HG02763 (cell line): ENCODE data around the gene INPP5J.
A peak's percentile ranks its signal among the peaks of the same experiment; 100 is the strongest.
"Not testable (repeated sequence)": the region's sequence is repeated elsewhere in the genome, so short reads cannot be mapped to it uniquely, and the experiment has no call there.

ENCODE experiments used
- ATAC-seq: cut with Tn5 transposase; IDR thresholded peaks from one replicate; pipeline ENCODE4 v1.9.1; 2021; ENCODE audit warnings: mild to moderate bottlenecking, moderate library complexity; ENCODE audit not compliant: unreplicated experiment

The INPP5J gene

GRCh38 chr22:31099841-31100761 is 22.7 kb upstream of the INPP5J start:
- no peak for ATAC-seq

GRCh38 chr22:31100762-31101525 is 21.8 kb upstream of the INPP5J start:
- ATAC-seq: no peak

DNA sequence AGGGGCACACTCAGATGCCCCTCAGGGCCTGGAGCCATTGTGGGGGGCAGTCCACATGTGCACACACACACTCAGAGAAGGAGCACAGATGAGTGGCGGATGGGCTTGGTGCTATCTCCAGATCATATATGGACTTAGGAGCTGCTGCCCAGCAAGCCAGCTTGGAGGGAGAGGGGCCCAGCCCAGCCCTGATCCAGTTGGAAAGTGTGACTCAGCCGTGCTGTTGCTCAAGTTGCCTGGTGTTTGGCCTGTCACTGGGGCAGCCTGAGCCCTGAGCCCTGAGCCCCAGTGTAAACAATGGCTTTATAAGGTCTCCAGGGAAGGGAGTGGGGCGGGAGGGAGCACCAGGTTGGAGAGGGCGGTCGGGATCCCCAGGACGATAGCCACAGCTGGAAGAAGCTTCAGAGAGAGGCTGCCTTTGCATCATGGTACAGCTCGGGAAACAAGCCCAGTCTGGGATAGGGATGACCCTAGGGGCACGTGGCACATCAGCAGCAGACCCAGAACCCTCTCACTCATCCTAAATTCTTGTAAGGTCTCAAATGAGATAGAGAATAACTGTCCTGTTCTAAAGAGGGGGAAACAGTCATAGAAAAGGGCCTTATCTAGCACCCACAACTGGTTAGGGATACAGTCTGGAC is 20.2 kb upstream of the INPP5J start:
- ATAC-seq: no peak

- no peak for ATAC-seq
These were observed 19.7 kb upstream of the INPP5J start for GRCh38 chr22:31103111-31103510.

DNA sequence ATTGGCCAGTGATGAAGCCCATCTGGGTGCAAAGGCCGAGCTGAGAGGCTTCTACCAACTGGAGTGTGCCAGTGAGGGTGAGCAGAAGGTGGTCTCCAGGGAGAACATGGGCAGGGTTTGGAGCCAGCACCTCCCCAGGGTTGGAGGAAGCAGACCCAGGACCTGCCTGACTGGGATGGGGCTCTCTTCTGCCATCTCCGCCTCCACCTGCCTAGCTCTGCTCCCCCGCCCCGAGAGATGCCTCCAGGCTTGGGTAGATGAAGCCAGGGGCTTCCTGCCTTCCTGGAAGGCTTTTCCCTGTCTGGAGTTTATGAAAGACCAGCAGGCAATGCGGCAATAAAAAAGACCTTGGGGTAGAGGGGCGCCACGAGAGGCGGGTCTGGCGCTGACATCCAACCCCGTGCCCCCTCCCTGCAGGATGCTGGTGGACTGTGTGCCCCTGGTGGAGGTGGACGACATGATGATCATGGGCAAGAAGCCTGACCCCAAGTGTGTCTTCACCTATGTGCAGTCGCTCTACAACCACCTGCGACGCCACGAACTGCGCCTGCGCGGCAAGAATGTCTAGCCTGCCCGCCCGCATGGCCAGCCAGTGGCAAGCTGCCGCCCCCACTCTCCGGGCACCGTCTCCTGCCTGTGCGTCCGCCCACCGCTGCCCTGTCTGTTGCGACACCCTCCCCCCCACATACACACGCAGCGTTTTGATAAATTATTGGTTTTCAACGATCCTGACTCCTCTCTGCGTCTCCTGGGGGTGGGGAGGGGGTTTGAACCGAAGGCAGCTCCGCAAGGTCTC is 18.7 kb upstream of the INPP5J start:
- no peak for ATAC-seq

DNA sequence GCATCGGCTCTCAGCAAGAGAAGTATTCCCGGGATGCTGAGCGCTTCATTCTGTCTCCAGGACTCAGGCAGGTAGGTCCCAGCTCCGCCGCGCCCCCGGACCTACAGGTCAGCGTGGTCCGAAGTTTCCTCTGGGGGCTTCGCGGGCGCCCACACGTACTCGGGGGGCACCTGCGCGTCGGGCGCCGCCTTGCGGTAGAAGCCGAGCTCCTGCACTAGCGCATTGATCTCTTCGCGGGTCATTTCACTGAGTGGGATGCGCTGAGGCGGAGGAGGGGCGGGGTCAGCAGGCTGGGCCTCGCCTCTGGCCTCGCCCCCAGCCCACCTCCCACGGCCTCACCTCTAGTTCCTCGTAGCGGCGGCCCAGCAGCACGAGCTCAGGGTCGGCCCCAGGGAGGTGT is 17.9 kb upstream of the INPP5J start:
- no peak for ATAC-seq

DNA sequence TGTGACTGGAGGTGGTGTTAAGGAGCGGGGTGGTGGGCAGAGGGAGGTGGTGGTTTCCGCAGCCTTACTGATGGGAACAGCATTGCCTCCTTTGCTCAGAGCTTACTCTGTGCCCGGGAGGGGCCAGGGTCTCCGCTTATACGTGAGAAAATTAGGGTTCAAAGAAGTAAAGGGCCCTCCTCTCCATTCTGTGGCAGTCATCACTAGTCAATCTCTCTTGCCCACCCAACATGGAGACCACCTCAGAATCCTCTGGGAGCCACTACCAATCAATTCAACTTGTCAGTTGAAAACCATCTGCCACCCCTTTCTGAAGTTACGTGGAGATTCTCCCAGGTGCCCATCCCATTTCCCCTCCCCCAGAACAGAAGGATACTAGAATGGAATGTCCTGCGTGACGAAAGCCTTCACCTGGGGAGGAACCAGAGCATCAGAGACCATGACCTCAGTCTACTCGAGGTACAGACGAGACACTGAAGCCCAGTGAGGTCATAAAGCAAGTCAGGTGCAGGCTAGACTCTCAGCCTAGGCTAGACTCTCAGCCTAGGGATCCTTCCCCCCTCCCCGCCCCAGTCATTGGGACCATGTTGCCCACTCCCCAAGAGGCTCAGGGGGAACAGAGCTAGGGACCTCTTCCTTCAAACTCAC is 17.4 kb upstream of the INPP5J start:
- ATAC-seq: no peak

- ATAC-seq: no peak
These were observed 16.7 kb upstream of the INPP5J start for GRCh38 chr22:31106001-31106571.

GRCh38 chr22:31106731-31107177 is 16.0 kb upstream of the INPP5J start:
- ATAC-seq: no peak

- peak; percentile 80 for ATAC-seq
These were observed 15.4 kb upstream of the INPP5J start, which contains the start of gene SELENOM for GRCh38 chr22:31107178-31107893. TSS of gene SELENOM (minus strand) at chr22:31107568. CDS start at chr22:31107505, 63 bp downstream.

- ATAC-seq: no peak
These were observed 14.9 kb upstream of the INPP5J start for GRCh38 chr22:31107894-31108218.

DNA sequence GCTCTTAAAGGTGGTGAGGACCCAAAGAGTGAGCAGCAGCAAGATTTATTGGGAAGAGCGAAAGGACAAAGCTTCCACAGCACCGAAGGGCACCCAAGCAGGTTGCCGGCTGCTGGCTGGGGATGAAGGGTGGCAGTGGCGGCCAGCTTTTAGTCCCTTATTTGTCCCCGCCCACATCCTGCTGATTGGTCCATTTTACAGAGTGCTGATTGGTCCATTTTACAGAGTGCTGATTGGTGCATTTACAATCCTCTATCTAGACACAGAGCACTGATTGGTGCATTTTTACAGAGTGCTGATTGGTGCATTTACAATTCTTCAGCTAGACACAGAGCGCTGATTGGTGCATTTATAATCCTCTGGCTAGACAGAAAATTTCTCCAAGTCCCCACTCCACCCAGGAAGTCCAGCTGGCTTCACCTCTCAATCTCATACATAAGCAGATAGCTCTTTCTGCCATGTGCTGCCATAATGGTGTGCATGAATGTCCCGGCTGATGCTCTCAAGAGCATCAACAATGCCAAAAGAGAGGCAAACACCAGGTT is 10.1 kb upstream of the INPP5J start:
- not testable (repeated sequence) for ATAC-seq

DNA sequence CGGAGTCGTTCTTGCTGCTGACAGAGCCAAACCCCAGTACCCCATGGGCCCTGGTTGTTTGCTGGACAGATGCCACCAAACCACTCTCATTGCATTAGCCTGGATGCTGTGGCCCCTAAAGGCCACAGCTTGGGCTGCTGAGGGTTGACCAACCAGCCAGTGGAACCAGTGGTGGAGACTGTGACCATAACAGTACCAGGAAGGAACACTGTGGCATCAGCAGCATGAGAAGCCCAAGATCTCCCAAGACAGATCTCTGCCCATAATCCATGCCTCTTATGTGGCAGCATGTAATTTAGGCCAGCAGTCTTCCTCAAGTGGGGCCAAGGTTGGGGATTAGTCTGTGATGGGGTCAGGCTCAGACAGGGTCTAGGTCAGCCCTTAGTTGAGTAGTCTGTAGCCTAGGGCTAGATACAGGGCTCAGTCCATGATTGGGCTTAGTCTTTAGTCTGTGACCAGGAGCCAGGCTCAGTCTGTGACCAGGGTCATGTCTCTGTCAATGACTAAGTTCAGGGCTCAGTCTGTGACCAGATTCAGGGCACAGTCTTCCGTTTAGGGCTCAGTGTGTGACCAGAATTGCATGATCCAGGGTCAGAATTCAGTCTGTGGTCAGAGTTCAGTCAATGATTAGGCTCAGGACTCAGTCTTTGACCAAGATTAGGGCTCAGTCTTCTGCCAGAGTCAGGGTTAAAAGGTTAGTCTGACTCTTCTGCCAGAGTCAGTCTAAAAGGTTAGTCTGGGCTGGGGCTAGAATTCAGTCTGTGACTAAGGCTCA is 4.5 kb upstream of the INPP5J start:
- ATAC-seq: no peak

DNA sequence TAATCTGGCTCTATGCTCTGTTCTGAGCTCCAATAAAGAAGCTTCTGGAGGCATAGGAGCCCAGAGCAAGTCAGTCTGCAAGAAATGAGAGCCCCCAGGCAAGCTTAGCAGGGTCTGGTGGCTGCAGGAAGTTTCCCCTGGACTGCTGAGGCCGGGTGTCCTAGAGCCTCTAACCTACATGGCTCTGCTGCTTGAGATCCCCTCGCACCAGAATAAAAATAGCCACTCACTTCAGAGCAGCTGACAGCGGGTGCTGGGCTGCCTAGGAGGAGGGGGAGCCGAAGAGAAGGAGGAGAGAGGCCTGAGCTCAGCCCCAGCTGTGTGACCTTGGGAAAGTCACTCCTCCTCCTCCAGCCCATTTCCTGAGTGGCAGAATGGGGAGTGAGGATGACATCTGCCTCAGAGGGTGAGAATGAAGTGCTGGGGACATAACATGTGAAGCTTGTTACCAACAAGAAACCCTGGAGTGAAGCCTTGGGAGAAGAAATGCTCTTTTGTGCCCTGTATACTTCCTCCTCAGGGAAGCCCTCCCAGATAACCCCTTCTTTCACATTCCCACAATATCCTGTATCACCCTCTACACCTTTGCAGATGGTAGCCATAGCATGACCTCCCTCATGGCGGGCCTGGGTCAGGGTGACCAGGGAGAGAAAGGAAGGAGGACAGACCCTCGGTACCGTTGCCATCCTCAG is 3.6 kb upstream of the INPP5J start:
- no peak for ATAC-seq

GRCh38 chr22:31120230-31120629 is 2.5 kb upstream of the INPP5J start:
- no peak for ATAC-seq

GRCh38 chr22:31120642-31121041 is 2.1 kb upstream of the INPP5J start:
- no peak for ATAC-seq

DNA sequence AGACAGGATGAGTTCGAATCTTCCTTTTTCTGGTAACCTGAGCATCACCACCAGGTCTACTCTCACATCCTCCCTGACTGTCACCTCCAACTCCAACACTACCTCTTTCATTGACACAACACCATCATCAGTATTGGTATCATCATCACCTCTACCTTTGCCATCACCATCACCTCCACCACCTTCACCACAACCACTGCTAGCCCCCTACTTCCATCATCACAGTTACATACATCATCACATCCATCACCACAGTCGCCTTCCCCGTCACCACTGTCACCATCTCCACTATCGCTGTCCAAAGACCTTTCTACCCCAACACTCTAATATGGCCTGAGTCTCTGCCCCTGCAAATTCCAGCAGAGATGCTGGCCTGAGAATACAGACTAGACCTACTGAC is 1.4 kb upstream of the INPP5J start:
- ATAC-seq: no peak

DNA sequence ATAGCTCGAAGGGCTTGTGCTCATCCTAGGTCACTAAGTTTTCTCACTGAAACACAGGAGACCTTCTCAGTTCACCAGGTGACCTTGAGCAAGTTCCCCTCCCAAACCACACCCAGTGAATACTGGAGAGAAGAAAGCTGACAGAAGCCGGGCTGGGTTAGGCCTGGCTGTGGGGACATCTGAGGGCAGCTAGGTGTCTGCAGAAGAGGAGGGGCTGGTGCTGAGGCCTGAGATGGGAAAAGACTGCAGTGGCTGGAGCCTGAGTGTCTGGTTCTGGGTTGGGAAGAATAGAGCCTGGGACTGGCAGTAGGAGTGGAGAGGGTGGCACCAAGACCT is 602 bp upstream of the INPP5J start:
- ATAC-seq: no peak
